Hindlimb muscle (tissue), 1 donor: ENCODE data around the gene ADAM11. TPM values are rescaled to one million over a fixed set of nuclear protein-coding genes. Genes with fewer than 3 reads are reported as not detected.
"Not testable (repeated sequence)": the region's sequence is repeated elsewhere in the genome, so short reads cannot be mapped to it uniquely, and the experiment has no call there.

ENCODE experiments used
- DNase-seq: peaks from one replicate; pipeline ENCODE4 v3.0.0-alpha.2; 2013
- polyA plus RNA-seq: library from polyadenylated mRNA; unstranded; fragments of 120-200 nt; gene quantifications from one replicate; pipeline ENCODE4 v1.2.1, GENCODE V29; 2013; ENCODE audit not compliant: insufficient read length

ADAM11 gene
- polyA plus RNA-seq, 1 donor, result 1.4 TPM

DNA sequence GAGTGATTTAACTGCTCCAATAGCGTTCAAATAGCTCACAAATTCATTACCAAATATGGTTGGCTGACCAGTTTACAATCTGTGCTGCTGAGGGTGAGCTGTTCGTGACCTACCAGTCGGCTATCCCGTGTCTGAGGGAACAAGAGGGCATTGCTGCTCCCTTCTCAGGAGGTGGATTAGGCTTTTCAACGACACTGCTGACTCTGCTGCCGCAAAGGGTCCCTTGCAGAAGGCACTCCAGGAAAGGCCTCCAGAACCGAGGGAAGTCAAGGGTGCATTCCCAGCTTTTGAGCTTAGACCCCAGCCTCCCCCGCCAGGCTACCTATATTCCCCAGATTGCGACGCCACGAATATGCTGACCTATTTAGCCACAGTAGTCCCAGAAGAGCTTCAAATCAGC lies 39.0 kb downstream of the ADAM11 start:
- no peak for DNase-seq

DNA sequence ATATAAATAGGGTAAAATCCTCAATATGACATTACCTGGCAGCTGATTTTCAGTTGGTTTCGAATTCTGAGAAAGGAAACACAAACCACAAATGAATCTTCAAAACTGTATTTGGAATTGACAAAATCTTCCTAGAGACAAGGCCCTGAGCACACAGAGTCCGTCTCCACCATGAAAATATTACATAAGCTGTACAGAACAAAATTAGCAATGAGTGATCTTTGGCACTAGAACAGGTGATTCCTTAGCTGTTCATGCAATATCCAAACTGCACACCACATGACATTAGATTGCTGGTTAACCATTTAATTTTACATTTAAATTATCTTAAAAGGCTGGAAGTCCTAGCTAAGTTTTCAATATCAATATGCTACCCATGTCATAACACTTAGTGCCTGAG lies 39.6 kb downstream of the ADAM11 start:
- no peak for DNase-seq

DNA sequence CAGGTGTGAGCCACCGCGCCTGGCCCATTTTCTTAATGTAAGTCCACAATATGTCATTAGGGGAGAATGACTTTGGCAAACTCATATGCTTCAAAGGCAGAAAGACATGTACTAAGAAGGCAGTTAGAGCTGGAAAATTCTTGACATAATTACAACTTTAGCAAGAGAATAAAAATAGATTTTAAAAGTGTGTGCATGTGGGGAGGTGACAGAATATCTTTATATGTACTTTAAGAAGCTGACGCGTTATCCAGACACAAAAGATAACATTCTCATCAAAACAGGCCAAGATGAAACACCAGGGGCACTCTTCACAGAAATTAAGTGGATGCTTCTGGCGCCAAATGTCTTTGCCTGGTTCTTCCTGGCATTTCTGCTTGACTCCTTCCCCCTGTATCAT lies 43.1 kb downstream of the ADAM11 start:
- DNase-seq, result no peak

- peak; percentile 69 for DNase-seq
Measured at GRCh38 chr17:44804302-44805089, 45.7 kb downstream of the ADAM11 start.

GRCh38 chr17:44807093-44807816 lies 48.5 kb downstream of the ADAM11 start:
- no peak for DNase-seq

DNA sequence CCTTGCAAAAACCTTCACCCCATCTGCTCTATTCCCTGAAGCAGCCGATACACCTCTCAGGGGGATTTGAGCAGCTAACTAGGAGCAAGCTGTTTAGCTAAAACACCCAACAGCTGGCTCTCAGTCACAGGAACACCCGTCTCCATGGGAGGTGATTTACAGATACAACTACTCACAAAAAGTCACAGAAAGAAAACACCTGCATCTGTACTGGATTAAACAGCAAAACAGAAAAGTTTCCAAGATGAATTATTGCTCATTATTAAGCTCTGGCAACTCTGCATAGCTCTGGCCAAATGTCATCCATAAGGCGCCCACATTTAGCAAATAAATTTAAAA lies 49.0 kb downstream of the ADAM11 start:
- no peak for DNase-seq

DNA sequence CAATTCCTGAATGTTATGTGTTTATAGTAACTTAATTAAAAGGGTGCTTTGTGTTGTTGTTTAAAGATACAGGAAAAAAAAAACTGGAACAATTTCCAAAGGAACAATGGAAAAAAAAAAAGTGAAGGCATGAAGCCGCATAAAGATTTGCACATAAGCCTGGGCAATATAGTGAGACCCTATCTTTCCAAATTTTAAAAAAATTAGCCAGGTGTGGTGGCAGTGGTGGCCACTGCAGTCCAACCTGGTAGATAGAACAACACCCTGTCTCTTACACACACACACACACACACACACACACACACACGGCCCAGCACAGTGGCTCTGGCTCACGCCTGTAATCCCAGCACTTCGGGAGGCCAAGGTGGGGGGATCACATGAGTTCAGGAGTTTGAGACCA lies 49.4 kb downstream of the ADAM11 start:
- DNase-seq, result no peak

DNA sequence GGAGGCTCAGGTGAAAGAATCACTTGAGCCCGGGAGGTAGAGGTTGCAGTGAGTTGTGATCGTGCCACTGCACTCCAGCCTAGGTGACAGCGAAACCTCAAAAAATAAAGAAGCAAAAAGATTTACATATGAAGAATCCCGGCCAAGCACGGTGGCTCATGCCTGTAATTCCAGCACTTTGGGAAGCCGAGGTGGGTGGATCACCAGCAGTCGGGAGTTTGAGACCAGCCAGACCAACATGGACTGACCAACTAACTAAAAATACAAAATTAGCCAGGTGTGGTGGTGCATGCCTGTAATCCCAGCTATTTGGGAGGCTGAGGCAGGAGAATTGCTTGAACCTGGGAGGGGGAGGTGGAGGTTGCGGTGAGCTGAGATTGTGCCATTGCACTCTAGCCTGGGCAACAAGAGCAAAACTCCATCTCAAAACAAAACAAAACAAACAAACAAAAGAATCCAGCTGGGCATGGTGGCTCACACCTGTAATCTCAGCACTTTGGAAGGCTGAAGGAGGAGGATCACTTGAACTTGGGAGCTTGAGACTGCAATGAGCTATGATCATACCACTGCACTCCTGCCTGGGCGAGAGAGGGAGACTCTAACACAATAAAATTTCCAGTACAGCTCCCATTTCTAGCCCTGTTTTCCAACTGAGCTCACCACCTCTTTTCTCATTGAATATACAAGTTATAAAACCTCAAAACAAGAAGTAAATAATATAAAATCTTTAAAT lies 50.0 kb downstream of the ADAM11 start:
- DNase-seq, result not testable (repeated sequence)

- DNase-seq, result no peak
Measured at GRCh38 chr17:44812263-44812662, 53.5 kb downstream of the ADAM11 start.

DNA sequence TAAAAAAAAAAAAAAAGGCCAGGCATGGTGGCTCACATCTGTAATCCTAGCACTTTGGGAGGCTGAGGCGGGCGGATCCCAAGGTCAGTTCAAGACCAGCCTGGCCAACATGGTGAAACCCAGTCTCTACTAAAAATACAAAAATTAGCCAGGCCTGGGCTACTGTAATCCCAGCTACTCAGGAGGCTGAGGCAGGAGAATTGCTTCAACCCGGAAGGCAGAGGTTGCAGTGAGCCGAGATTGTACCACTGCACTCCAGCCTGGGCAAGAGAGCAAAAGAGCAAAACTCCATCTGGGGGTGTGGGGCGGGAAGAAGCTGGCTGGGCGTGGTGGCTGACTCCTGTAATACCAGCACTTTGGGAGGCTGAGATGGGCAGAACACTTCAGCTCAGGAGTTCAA lies 59.7 kb downstream of the ADAM11 start:
- DNase-seq, result not testable (repeated sequence)

- no peak for DNase-seq
Measured at GRCh38 chr17:44820631-44821212, 61.9 kb downstream of the ADAM11 start.

GRCh38 chr17:44825236-44825635 lies 66.4 kb downstream of the ADAM11 start:
- not testable (repeated sequence) for DNase-seq

DNA sequence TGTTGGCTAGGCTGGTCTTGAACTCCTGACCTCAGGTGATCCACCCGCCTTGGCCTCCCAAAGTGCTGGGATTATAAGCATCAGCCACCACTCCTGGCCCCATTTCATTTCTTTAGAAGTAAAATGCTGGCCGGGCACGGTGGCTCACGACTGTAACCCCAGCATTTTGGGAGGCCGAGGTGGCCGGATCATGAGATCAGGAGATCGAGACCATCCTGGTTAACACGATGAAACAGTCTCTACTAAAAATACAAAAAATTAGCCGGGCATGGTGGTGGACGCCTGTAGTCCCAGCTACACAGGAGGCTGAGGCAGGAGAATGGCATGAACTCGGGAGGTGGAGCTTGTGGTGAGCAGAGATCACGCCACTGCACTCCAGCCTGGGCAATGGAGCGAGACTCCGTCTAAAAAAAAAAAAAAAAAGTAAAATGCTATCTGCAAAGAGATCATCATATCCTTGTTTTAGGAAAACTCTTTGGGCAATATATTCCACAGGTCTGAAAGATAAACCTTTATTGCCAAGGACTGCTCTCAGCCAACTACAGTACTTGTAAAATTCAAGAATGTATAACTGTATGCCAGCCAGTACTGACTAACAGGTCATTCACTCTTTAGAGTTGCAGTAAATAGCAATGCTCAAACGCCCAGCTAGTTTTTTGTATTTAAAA lies 67.5 kb downstream of the ADAM11 start:
- no peak for DNase-seq

- no peak for DNase-seq
Measured at GRCh38 chr17:44827863-44828262, 69.1 kb downstream of the ADAM11 start.

DNA sequence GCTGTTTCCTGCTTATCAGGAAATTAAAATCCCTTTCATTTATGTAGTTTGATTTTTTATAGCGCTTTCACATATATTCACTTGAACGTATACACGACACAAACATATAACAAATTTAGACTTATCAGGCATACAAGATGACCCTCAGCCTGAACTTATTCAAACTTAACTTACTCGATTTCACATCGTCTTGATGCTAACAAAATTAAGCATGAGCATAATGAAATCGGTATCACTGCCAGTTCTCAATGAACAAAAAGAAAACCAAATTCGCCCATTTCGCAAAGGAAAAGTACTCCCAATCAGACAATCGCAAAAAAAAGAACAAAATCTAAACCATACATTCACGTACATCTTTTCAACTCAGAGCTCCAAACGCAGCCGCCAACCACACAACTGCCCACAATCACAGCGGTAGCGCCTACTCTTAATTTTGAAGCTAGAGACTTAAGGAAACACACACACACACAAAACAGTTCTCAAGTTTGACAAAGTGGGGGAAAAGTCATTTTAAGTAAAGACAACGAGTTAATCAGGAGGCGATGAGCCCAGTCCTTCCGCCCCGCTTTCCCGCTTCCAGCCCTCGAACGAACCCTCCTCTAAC lies 70.2 kb downstream of the ADAM11 start:
- no peak for DNase-seq

GRCh38 chr17:44829523-44830358 lies 71.0 kb downstream of the ADAM11 start, which contains the start of gene GJC1:
Gene GJC1, minus strand, starts transcription at chr17:44830287. Its CDS starts 24,470 bp downstream, at chr17:44805817.
- no peak for DNase-seq

- DNase-seq, result no peak
Measured at GRCh38 chr17:44830359-44831288, 71.8 kb downstream of the ADAM11 start.

DNA sequence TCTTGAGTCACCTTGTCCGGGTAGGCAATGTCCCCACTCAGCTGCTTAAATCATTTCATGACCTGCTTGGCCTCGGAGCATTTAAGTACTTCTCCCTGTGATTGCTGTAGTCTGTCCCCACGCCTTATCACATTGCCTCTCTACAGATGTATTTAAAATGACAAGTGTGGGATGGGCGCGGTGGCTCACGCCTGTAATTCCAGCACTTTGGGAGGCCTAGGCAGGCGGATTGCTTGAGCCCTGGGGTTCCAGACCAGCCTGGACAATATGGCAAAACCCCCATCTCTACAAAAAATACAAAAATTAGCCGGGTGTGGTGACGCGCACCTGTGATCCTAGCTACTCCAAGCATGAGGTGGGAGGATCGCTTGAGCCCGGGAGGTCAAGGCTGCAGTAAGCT lies 72.6 kb downstream of the ADAM11 start:
- no peak for DNase-seq
